ENCODE results near the gene CTNND2. TPM values are rescaled to one million over a fixed set of nuclear protein-coding genes. Genes with fewer than 3 reads are reported as not detected.

The CTNND2 gene
- total RNA-seq, 1 donor from 2014 or later: 18.4 TPM

- Histone ChIP-seq H3K27me3 (ENCODE audit: low read depth) (no peaks in the 10 kb centered on the region), H3K4me1 (no peaks in the 10 kb centered on the region), H3K27ac (replicated peaks) (no peak overlapping the region), H3K36me3 (no peaks in the 10 kb centered on the region), H3K9me3 (replicated peaks) (no peaks in the 10 kb centered on the region), H3K4me3 (no peak overlapping the region)
- intact Hi-C loops (cut with micrococcal nuclease): no loop called here
- DNase-seq: no peak
- no peak for TF ChIP-seq CTCF (IDR thresholded peaks at IDR 0.05; ENCODE audit: borderline replicate concordance)
Measured at GRCh38 chr5:11372191-11372590, 532.1 kb downstream of the CTNND2 start.

- intact Hi-C loops (cut with micrococcal nuclease): no loop called here
- TF ChIP-seq CTCF (IDR thresholded peaks at IDR 0.05; ENCODE audit: borderline replicate concordance): no peak
- H3K9me3 ChIP-seq (replicated peaks): no peaks in the 10 kb centered on the region
Measured at GRCh38 chr5:11371021-11371420, 533.2 kb downstream of the CTNND2 start.

DNA sequence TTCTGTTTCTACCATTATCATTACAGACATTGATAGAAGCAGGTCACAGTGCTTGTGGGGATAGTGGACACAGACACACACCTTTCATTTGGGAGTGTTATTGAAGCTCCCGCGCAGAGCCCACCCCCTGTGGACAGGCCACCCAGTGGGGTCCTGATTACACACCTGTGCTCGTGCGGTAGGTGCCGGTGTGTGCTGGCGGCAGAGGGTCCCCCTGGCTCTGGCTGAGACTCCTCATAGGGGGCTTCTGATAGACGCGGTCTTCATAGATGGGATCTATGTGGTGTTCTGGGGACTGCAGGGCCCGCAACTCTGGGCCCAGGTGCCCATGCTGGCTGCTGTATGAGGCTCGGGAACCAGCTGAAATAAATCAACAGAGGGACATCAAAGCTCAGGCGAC, 539.7 kb downstream of the CTNND2 start:
- Histone ChIP-seq H3K4me3 (no peak overlapping the region), H3K4me1 (no peaks in the 10 kb centered on the region), H3K36me3 (no peaks in the 10 kb centered on the region), H3K27ac (replicated peaks) (no peak overlapping the region), H3K9me3 (replicated peaks) (no peaks in the 10 kb centered on the region), H3K27me3 (ENCODE audit: low read depth) (peaks cover 7% of the 10 kb centered on the region)
- no peak for DNase-seq
- no peak for TF ChIP-seq CTCF (IDR thresholded peaks at IDR 0.05; ENCODE audit: borderline replicate concordance)
- intact Hi-C loops (cut with micrococcal nuclease): no loop called here

More at GRCh38 chr5:11371021-11371420, 533.2 kb downstream of the CTNND2 start:
- Histone ChIP-seq H3K4me3 (no peak overlapping the region), H3K27ac (replicated peaks) (no peak overlapping the region), H3K27me3 (ENCODE audit: low read depth) (no peaks in the 10 kb centered on the region), H3K36me3 (no peaks in the 10 kb centered on the region), H3K4me1 (no peaks in the 10 kb centered on the region)
- no peak for DNase-seq

DNA sequence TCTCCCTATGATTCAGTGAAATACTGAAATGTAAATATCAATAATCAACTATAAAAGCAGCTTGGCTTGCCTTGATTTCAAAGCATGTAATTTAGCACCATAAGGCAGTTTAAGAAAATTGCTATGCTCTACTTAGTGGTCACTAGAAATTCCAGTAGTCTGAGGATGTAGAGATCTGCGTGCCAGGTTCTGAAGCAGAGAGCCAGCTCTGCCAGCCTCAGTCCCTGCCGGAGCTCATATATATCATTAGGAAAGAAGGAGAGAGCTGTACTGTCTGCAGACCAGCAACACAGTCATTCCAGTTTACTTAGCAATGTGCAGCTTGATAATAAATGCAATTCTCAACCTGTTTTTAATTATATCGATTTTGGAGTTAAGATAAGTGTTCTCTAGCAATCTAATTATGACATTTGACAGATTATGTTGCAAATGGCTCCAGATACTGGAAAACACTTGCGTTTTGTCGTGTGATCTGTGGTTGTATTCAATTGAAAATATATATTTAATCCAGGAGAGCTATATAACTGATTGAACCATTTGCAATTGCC, 540.5 kb downstream of the CTNND2 start:
- Histone ChIP-seq H3K4me3 (no peak overlapping the region), H3K27me3 (ENCODE audit: low read depth) (peaks cover 7% of the 10 kb centered on the region), H3K36me3 (no peaks in the 10 kb centered on the region), H3K4me1 (no peaks in the 10 kb centered on the region), H3K9me3 (replicated peaks) (no peaks in the 10 kb centered on the region), H3K27ac (replicated peaks) (no peak overlapping the region)
- DNase-seq: no peak
- no peak for TF ChIP-seq CTCF (IDR thresholded peaks at IDR 0.05; ENCODE audit: borderline replicate concordance)
- intact Hi-C loops (cut with micrococcal nuclease): no loop called here

DNA sequence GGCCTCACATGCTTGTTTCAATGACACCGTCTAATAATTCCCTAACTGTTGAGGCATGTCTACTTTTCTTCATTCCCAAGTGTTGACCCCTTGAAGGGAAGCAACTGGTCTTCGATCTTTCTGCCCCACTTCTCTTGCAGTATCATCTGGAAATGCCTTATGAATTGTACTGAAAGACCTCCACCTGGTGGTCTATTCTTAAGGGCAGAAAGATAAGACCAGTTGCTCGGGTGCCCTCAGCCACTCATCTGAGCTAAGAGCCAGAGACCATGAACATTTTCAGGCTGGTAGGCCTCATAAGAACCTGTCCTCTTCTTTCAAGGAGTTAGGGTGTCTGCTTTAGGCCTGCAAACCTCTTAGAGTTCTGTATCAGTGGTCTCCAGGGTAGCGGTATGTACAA, 542.5 kb downstream of the CTNND2 start:
- H3K27me3 ChIP-seq (ENCODE audit: low read depth): peaks cover 7% of the 10 kb centered on the region
- no peak overlapping the region for H3K27ac ChIP-seq (replicated peaks)
- H3K4me3 ChIP-seq: no peak overlapping the region
- no peak for DNase-seq
- no peaks in the 10 kb centered on the region for H3K36me3 ChIP-seq
- TF ChIP-seq CTCF (IDR thresholded peaks at IDR 0.05; ENCODE audit: borderline replicate concordance): no peak
- no peaks in the 10 kb centered on the region for H3K4me1 ChIP-seq
- intact Hi-C loops (cut with micrococcal nuclease): no loop called here
- H3K9me3 ChIP-seq (replicated peaks): peaks cover 4% of the 10 kb centered on the region
